Activated CD4-positive, alpha-beta T cell treated with anti-CD3 and anti-CD28 coated beads, Interleukin-2, amount 50 U/mL, for 24 hours (primary cell): ENCODE data around the gene ZDHHC21.
A peak's percentile ranks its signal among the peaks of the same experiment; 100 is the strongest.

Experiments
- DNase-seq, 2 donors: peaks; one replicate each; pipeline ENCODE4 v3.0.0-alpha.2; 2020; ENCODE audit warnings: low read depth in 1 of 2, low spot score in 1 of 2

Gene ZDHHC21

DNA sequence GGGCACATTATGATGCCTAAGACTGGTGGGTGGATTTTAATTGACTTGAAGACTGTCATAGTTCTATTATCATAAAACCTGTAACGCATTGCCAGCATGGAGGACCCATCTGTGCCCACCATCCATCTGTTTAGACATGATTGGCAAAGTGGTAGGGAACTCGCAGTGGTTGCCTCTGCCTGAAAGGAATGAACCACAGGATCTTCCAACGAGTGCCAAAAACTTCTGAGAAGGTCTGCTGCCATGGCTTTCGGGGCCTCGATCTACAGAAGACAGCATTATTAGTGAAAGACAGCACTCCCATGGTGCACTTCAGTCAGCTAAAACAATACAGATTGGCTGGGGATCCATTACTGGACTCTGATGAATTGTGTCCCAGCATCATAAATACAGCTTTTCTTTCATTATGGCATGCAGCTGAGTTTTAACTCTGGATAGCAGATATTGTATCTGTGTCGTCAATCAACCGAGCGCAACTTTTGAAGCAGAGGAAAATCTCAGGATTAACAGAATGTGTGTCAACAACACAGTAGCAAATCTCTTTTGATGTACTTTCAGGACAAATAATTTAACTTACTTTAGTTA lies 74.3 kb downstream of the ZDHHC21 start:
- DNase-seq, result no peak

DNA sequence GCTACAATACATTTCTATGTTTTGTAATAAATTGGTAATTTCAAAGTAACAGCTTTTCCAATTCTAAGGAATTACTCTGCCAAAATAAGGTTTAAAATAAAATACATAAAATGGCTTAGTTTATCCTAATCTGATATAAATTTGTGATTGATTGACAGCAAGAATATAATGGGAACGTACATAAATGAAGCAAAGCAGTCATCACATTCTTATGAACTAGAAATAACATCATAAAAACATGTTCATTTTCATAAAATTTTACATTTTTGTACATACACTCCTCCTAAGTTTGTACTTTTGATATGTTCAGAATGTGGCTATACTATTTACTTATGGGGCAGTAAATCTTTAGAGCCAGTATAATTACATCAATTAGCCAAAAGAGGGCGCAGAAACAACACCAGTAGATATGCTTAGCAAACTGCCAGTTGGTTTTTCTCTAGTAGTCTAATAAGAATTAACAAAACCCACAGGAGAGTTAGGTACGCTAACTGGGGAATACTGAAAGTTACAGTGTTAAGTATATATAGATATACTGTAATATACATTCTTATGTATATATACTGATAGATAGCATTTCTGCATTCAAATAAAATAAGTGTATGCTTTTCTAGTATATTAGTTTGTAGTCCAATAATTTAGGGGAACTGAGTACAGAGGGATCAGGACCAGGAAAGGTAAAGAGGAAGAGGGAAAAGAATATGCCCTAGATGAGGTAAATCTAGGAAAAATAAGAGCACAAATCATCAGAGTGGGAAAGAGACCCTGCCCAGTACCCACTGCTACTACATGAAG lies 76.8 kb downstream of the ZDHHC21 start:
- DNase-seq, result peak in 1 of 2 donors; percentile 4

DNA sequence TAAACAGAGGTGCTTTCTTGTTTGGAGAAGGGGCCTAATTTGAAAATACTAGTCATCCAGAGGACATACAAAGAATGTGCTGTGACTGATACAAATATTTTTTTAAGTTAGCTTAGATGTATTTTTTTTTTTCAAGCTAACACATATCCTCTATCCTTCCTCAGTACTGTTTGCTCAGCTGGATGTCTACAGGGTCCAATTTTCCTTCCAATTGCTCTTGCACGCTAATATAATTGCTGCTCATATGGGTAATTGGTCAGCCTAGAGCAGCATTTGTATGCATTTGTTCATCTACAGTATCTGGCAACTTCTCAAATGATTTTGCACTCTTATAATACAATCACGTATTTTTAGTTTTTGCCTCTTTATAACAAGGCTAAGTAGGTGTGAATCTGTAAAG lies 84.7 kb downstream of the ZDHHC21 start:
- DNase-seq, result no peak

DNA sequence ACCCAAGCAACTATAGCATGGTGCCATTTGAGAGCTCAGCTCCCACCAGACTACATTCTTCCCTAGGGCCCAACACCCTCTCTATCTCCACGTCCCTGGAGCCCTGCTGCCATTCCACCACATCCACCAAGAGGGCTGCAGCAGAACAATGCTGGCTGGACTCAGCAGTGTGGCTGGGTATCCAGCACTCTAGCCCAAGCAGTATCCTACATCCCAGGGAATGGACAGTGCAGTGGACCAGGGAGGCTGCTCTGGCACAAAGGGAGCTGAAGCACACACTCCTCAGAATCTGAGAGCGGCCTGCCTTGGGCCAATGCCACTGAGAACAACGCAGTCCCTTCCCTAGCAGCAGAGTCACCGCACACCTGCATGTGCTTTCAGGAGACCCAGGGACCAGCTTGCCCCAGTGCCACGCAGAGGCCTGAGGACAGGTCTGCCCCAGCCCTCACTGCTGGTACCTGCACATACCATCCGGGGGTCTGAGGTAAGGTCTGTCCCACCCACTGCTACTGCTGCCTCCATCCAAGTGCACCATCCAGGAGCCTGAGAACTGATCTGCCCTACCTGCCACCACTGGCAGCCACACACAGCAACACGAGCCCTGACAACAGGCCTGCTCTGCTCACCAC lies 95.9 kb downstream of the ZDHHC21 start:
- DNase-seq, result no peak

DNA sequence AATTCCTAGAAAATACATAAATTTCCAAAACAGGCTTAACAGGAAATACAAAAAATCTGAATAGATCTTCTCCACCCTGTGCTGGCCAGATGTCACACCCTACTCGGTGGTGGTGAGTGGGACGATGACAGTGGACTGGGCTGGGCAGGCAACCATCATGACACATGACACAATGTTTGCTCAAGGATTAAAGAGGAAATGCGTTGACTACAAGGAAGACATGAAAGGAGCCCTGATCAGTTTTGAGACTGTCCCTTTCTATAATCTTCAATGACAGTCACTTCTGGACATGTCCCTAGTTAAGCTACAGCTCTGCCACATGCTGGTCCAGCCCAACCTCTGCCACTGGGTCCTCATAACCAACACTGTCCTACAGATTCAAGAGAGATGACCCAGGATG lies 99.8 kb downstream of the ZDHHC21 start:
- no peak for DNase-seq

DNA sequence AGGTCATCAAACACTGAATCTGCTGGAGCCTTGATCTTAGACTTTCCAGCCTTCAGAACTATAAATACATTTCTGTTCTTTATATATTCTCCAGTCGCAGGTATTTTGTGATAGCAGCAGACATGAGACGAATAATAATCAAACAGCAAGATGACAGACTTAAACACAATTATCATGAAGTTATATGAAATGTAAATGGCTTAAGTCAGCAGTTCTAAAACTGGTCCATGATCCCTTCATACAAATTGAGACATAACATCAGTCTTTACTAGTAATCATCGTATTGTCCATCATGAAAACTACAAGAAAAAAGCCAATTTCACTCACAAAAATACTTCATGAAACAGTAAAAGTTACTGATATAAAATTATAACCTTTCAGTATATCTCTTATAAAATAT lies 101.8 kb downstream of the ZDHHC21 start:
- DNase-seq, result no peak

DNA sequence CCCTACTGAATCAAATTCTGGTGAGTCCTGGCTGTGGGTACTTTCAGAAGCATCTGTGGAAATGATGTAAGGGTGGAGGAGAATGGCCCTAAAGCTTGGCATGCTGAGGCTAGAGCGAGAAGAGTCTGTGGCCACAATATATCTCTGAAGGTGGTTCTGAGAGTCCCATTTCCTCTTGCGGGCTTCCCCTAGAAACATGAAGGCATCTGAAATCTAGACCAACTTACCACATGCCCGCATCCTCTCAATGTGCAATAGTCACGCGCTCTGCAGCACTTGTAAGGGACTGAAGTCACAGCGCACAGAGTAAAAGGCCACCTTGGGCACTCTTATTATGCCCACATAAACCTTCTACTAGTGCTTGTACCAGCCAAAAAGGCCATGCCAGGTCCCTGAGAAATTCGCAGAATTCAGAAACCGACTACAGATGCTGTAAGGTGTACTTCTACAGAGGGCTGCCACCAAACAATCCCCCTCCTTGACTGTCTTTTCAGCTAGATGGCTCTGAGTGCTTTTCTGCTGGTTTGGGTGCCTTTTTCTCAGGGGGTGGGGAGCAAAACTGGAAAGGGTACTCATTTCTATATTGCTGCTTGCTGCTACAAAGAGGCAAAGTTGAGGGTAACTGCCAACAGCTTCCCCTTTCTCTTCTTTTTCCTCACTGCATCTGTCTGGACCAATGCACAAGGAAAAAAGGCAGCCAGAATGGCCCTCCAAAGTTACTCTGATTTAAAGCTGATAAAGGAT lies 107.3 kb downstream of the ZDHHC21 start:
- DNase-seq, result no peak

DNA sequence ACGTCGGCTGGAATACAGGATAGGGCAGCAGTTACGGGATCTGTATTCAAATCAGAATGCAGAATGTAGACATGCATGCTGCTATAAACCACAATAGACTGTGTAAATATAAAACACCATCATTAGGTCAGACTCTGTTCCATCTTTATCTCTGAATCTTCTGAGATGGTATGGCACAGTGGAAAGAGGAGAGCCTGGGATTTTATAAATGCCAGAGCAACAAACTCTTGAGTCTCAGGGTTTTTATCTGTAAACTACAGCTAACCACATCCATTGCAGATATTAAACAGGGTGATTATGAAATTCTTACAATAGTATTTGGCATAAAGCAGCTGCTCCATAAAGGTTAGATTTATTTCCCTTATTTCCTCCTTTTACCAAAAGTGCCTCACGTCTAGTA lies 108.7 kb downstream of the ZDHHC21 start:
- no peak for DNase-seq

DNA sequence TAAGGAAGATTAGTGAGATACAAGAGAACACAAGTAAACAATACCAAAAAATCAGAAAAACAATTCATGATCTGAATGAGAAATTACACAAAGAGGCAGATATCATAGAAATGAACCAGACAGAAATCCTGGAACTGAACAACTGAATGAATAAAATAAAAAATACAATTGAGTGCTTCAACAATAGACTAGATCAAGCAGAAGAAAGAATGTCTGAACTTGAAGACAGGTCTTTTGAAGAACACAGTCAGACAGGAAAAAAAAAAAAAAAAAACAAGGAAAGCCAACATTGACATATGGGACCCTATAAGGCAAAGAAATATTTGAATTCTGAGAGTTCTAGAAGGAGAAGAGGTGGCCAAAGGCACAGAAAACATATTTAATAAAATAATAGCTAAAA lies 115.2 kb downstream of the ZDHHC21 start:
- DNase-seq, result no peak

DNA sequence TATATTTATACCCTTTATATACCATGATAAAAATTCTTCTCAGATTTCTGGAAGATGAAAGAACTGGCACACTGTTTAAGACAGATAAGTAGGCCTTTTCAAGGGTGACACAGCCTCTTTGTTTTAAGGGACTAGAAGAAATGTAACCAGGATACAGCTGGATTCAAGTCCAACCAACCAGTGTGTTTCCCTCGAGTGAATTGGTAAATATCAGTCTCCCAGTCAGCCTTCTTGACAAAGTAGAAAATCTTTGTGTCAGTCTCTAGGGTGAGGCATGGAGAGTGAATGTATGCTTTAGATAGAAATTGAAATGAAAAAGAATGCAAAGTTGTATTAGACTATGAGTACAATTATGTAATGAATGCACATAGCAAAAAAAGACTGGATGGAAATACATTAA lies 119.1 kb downstream of the ZDHHC21 start:
- DNase-seq, result no peak

DNA sequence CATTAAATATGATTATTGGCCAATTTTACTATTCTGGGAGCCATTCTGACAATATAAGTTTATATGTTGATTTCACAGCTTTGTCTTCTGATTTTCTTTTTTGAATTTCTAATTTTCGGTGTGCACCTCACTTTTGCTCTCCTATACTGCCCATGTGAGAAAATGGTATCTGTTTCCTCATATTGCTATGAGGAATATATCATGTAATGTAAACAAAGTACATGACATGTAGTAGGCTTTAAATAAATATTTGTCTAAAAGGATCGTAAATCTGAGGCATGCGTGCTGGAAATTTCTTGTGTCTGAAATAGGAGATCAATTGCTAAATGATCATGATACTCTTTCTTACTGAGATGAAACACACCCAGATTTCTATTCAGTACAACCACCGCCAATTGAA lies 119.9 kb downstream of the ZDHHC21 start:
- no peak for DNase-seq

DNA sequence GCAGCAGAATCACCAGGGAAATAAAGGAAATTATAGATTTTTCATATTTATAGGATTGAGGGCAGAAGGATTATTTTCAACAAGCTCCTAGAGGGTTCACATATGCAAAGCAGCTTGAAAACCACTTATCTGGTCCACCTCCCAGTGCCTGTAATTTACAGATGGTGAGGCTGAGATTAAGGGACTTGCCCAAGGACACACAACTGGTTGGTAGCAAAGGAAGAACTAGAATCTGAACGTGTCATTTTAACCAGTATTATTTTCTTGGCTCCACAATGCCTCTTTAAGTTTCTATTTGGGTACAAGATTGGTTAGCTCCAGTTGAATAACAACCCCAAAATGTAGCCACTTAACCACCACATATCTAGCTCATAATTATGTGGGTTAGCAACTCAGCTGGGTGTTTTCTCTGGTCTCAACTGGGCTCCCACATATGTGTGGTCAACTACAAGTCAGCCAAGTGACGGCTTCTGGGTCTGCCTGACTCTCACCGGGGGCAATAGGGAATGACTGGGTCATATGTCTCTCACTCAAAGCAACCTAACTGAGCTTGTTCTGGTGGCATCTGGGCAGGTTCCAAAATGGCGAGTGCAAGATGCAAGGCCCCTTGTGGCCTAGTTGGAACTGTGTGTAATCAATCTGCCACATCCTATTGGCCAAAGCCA lies 127.7 kb downstream of the ZDHHC21 start:
- no peak for DNase-seq

DNA sequence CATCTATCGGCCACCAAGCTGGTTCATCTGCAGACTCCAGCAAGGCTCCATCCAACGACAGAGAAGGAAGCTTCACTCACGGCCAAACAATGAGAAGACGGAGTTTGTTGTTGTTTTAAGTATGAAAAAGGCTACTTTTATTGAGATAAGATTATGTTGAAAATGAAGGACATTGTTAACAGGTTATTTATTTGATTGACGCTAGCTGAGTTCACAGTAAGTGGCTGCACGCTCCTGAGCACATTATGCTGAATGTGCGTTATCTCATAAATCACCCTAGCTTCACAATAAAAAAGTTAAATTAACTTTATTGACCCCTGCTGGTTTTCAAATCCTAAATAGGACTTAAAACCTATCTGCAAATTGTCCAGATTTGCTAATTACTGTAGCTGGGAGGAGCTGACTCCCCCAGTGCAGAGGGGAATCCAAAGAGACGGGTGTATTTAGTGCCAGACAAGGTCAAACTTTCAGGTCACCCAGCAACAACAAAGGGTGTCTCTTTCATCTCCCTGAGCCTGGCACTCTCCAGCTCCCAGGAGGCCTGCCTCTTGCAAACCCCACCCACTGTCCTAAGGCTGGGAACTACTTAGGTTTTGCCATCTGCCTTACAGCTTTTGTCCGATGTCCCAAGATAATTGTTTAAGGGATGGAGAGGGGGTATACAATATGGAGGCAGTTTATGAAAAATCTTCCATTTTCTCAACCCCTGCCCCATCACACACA lies 129.2 kb downstream of the ZDHHC21 start:
- DNase-seq, result no peak

DNA sequence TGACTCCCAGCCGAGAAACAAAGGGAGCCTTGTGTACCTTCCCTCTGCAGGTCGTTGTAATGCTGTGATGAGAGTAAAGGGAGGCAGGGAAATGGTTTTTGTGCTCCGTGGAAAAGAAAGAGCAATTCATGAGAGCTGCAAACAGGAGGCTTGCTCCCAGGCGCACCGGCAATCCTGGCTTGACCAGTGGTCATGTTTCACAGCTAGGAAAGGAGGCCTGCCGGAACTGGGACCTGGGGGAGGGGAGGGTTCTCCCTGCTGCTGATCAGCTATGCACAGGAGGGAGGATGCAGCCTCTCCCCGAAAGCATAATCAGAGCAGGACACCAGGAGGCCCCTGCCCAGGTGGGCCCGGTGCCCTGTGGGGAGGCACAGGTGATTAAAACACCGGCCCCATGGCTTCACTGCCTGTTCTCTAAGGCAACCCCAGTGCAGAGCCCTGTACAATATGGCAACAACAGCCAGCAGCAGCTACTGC lies 131.3 kb downstream of the ZDHHC21 start:
- no peak for DNase-seq
